HG03103 (cell line): Measurements from ENCODE around the gene ANGPTL2.

ENCODE experiments used
- ATAC-seq: cut with Tn5 transposase; IDR thresholded peaks from one replicate; pipeline ENCODE4 v1.9.1; 2021; ENCODE audit warnings: low read depth; ENCODE audit not compliant: unreplicated experiment

ANGPTL2 gene

GRCh38 chr9:127121628-127122175 is 733 bp downstream of the ANGPTL2 start:
- no peak for ATAC-seq

- no peak for ATAC-seq
Measured at GRCh38 chr9:127119320-127119709, 3.1 kb downstream of the ANGPTL2 start.

DNA sequence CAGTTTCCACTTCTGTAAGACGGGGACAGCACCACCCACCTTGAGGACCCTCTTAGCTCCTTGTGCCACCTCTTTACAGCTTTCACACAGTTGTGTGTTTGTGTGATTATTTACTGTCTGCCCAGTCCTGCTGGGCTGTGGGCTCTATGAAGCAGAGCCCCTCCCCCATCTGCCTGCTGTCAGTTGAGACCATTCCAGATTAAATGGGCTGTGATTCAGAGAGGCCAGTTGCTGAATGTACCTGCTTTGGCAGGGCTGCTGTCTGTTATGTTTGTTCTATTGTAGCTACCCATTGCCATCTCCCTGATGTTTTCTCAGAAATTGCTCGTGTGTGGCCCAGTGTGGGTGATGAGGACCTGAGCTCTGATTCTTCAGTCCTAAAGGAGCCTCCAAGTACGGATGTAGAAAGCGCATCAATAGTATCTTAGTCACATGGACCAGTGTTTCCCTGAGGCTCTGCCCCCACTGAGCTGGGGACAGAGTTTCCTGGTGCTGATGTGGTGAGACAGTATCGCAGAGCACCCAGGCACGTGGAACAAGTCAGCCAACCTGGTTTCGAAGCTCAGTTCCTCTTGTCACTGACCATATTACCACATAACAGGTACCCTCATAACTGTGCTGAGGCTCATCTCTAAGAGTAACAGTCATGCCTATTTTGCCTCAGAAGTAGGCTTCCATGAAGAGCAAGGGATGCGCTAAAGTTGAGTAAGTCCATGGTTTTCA is 3.7 kb downstream of the ANGPTL2 start:
- ATAC-seq = no peak

- no peak for ATAC-seq
Measured at GRCh38 chr9:127117801-127118200, 4.6 kb downstream of the ANGPTL2 start.

DNA sequence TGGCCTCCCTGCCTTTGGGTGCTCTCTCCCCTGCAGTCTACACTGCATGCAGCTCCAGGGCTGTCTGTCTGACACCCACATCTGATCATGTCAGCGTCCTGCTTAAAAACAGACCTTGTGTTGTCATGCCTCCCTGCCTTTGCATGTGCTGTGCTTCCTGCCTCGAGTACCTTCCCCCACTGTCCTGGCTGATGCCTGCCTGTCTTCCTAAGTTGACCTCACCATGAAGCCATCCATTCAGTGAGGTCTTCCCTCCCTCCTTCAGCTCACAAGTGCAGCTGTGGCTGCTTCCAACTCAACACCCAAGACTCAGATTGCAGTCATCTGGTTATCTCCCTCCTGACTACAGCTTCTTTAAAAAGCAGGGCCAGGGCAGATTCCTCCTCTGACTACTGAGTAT is 5.5 kb downstream of the ANGPTL2 start:
- no peak for ATAC-seq

DNA sequence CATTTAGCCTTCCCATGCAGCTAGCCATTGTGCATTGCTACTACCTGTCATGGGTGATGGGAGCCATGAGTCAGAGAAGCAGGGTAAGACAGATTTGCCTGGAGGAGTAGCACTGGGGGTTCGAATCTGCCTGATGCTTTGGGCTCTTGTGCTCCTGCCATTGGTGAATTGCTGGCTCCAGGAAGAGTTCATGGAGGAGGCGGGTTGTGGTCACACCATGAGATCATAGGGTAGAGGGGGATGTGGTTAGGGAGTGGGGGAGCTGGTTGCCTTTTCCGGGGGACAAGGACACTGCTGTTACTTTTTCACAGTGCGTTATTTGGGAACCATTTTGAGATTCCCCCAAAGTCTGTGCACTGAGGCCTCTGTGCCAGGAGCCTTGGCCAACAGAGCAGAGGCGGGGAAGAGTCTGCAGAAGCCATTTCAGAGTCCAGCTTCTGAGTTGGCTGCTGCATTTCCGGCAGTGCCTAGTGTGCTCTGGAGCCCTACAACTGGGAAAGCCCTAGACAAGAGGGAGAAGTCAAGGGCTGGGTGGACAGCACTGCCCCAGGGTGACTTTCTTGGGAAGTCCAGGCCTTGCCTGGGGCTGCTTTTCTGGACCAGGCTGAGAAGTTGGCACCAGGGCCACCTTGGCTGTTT is 6.2 kb downstream of the ANGPTL2 start:
- ATAC-seq = no peak

GRCh38 chr9:127114606-127115005 is 7.8 kb downstream of the ANGPTL2 start:
- ATAC-seq = no peak

GRCh38 chr9:127113191-127113972 is 9.1 kb downstream of the ANGPTL2 start:
- no peak for ATAC-seq

DNA sequence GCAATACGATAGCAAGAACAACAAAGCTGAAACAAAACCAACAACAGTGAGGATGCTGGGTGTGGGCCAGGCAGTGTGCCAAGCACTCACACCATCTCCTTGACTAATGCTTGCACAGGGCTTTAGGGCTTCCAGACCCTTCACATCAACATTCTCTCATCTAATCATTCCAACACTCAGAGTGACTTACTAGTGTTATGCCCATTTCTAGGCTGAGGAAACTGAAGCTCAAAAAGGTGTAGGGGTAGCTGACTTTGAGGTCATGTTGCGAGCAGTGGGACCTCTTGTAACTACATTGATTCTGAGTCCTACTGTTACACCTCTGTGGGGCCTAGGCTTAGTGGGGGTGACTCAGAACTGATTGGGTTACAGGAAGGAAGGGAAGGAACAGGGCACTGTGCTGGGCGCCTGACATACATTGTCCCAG is 9.7 kb downstream of the ANGPTL2 start:
- ATAC-seq = no peak

- ATAC-seq = no peak
Measured at GRCh38 chr9:127112056-127112455, 10.4 kb downstream of the ANGPTL2 start.

- ATAC-seq = no peak
Measured at GRCh38 chr9:127109212-127109711, 13.2 kb downstream of the ANGPTL2 start.

DNA sequence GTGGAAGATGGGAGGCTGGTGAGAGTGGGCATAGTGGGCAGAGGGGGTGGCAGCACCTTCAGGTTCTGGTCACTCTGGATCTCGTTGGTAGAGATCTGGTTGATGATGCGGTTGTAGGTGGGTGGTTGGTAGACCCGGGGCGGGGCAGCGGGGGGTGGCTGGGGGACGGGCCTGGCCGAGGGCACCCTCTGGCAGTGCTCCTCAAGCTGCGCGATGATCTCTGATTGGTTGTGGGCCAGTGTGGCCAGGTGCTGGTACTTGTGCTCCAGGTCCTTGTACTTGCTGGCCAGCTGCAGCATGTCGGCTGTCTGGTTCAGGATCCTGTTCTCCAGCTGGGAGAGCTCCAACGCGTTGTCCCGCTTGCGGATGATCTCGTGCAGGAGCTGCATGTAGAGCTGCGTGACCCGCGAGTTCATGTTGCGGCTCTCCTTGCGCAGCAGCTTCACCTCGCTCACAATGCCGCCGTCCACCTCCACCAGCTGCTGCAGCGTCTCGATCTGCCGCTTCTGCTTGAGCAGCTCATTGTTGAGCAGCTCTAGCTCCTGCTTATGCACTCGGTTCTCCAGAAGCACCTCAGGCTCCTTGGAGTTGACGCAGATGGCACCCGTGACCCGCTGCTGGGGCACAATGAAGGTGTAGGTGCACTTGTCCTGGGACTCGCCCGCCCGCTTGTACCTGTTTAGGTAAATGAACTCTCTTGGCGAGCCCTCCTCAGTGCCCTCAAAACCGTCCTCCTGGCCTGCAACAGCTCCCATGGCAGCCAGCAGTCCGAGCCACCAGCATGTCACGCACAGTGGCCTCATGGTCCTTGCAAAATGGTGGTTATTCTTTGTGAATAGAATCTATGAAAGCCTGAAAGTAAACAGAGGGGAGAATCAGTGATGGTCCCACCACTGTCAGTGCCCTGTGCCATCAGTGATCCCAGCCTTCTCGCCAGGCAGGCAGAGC is 14.2 kb downstream of the ANGPTL2 start:
- ATAC-seq = no peak

DNA sequence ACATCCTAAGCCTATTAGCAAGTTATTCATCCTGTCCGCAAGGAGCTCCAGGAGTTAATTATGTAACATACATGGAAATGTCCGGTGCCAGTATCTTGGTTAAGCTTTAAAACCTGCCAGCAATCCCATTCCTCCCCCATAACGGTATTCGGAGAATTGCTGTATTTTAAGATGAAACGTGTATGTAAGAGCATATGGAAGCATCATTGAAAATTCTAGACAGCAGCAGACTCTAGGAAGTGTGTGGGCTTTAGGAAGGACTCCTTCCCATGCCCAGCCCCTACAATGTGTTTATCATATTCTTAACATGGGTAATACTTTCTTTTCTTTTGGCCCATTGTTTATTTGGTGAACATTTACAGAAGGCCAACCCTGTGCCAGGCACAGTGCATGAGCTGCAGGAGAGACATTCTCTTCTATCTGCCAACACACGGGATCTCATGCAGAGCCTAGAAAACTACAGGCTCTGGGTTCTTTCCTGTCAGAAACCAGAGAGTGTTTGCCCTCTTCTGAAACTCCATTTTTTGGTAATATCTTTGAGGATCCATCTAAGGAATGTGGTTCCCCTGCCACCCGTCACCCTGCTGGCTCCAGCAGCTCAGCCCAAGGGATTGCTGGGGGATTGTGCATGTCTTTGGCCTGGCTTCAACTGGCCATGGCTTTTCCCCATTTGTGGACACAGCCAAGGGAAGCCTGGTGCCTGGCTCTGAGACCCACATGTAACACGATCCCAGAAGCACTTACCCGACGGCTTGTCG is 15.1 kb downstream of the ANGPTL2 start:
- ATAC-seq = no peak

DNA sequence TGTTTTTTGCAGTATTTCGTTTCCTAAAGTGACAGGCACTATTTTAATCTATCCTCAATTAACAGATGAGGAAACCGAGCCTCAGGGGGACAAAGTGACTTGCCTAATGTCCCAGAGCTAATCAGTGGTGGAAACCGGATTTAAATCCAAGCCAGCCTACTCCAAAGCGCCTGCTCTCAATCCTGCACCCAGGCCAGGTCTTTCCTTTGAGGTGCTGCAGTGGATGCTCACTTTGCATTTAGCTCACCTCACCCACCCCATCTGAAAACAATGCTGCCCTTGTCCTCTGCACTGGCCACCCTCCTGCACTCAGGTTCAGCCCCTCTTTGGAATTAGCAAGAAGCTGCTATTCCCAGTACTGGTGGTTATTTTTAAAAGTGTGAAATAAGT is 16.0 kb downstream of the ANGPTL2 start:
- ATAC-seq = no peak

- no peak for ATAC-seq
Measured at GRCh38 chr9:127105805-127106465, 16.5 kb downstream of the ANGPTL2 start.

DNA sequence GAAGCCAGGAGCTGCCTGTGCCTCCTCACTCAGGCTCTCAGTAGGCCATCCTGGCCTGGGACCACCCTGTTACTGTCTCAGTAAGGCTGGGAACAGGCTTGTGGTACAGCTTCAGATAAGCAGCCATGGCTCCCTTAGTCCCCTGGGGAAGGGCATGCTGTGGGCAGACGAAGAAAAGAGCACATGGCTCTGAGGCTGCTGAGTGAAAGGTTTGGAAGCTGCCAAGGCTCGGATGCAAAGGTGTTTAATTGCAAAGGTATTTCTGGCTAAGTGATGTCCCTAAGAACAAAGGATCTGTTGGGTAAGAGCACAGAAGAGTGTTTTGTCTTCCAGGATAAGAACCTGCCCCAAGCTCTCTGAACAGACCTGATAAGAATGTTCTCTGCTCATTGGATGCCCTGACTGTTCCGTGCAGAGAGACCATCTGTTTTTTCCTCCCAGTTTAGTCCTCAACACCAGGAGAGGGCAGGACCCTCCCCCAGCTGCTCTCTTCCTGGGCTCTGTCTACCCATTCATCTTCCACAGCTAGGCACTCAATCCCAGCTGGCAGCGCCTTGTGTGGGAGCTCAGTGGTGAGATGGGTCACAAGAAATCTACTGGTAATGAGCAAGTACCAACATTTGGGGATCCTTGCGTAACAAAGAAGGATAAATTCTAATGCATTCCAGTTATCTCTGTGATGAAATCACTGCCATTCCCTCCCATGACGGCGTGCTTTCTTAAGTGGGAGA is 17.7 kb downstream of the ANGPTL2 start:
- ATAC-seq = no peak

- no peak for ATAC-seq
Measured at GRCh38 chr9:127102788-127103187, 19.6 kb downstream of the ANGPTL2 start.

GRCh38 chr9:127102176-127102575 is 20.3 kb downstream of the ANGPTL2 start:
- no peak for ATAC-seq
